Right atrium auricular region (tissue), 2 donors: ENCODE measurements around the gene FAM118A. TPM values are rescaled to one million over a fixed set of nuclear protein-coding genes. Genes with fewer than 3 reads are reported as not detected.
"Not testable (repeated sequence)": the region's sequence is repeated elsewhere in the genome, so short reads cannot be mapped to it uniquely, and the experiment has no call there.

Experiments
- DNase-seq: peaks from one replicate; pipeline ENCODE4 v3.0.0-alpha.2; 2019; ENCODE audit warnings: low spot score
- H3K27ac ChIP-seq, 2 donors: fragments of 200-600 bp; sonication (generic); 1 replicate in 1 of 2; 2 replicates in 1 of 2; pipeline ENCODE4 v1.5.1; 2016 to 2019
- H3K27me3 ChIP-seq, 2 donors: fragments of 200-600 bp; sonication (generic); one replicate each; pipeline versions ENCODE4 v1.5.1 to v1.6.0; 2017 to 2019
- H3K36me3 ChIP-seq: fragments of 200-600 bp; sonication (generic); one replicate; pipeline ENCODE4 v1.5.1; 2016
- H3K4me1 ChIP-seq, 2 donors: fragments of 200-600 bp; sonication (generic); one replicate each; pipeline versions ENCODE4 v1.5.1 to v1.6.0; 2017 to 2019
- H3K4me3 ChIP-seq, 2 donors: fragments of 200-600 bp; sonication (generic); 1 replicate in 1 of 2; 2 replicates in 1 of 2; pipeline ENCODE4 v1.5.1; 2017 to 2019; ENCODE audit warnings: mild to moderate bottlenecking in 1 of 2, moderate library complexity in 1 of 2
- H3K9me3 ChIP-seq, 2 donors: fragments of 200-600 bp; sonication (generic); one replicate each; pipeline ENCODE4 v1.5.1; 2019
- total RNA-seq, 2 donors: library from RNA; depleted of rRNA; stranded (reverse); fragments of >200 nt; gene quantifications; one replicate each; pipeline ENCODE4 v1.1.0, GENCODE V29; 2016
- TF ChIP-seq, protein P1 (sequence below), 2 donors: fragments of 200-600 bp; sonication (generic); IDR thresholded peaks; one replicate each; pipeline ENCODE4 v1.5.1; 2019; ENCODE audit warnings: antibody characterized with exemption in 2 of 2

The FAM118A gene
- total RNA-seq, 2 donors from 2014 or later, result 11.6 to 12.4 TPM

DNA sequence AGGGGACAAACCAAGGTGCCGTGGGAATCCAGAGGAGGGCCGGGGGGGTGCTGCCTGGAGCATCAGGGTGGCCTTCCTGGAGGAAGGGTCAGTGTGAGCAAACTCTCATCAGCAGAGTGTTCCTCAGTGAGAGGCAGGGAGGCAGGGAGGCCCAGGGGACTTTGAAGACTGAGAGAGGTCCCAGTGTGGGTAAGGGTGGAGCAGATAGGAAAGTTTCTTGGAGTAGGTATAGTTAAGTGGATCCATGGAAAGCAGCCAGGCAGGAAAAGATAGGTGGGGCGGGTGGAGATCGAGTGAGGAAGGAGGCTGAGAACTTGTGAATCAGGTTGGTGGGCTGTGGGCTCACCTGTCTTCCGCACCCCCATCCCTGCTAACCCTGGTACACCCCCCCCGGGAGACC is 15.7 kb upstream of the FAM118A start:
- TF ChIP-seq, protein P1, sequence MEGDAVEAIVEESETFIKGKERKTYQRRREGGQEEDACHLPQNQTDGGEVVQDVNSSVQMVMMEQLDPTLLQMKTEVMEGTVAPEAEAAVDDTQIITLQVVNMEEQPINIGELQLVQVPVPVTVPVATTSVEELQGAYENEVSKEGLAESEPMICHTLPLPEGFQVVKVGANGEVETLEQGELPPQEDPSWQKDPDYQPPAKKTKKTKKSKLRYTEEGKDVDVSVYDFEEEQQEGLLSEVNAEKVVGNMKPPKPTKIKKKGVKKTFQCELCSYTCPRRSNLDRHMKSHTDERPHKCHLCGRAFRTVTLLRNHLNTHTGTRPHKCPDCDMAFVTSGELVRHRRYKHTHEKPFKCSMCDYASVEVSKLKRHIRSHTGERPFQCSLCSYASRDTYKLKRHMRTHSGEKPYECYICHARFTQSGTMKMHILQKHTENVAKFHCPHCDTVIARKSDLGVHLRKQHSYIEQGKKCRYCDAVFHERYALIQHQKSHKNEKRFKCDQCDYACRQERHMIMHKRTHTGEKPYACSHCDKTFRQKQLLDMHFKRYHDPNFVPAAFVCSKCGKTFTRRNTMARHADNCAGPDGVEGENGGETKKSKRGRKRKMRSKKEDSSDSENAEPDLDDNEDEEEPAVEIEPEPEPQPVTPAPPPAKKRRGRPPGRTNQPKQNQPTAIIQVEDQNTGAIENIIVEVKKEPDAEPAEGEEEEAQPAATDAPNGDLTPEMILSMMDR (IDR thresholded peaks at IDR 0.05), result no peak
- H3K4me3 ChIP-seq, result no peak overlapping the region
- DNase-seq, result no peak
- no peaks in the 10 kb centered on the region for H3K27me3 ChIP-seq
- H3K36me3 ChIP-seq, result no peaks in the 10 kb centered on the region
- H3K4me1 ChIP-seq, result no peaks in the 10 kb centered on the region
- no peaks in the 10 kb centered on the region for H3K9me3 ChIP-seq
- H3K27ac ChIP-seq, result no peak overlapping the region

DNA sequence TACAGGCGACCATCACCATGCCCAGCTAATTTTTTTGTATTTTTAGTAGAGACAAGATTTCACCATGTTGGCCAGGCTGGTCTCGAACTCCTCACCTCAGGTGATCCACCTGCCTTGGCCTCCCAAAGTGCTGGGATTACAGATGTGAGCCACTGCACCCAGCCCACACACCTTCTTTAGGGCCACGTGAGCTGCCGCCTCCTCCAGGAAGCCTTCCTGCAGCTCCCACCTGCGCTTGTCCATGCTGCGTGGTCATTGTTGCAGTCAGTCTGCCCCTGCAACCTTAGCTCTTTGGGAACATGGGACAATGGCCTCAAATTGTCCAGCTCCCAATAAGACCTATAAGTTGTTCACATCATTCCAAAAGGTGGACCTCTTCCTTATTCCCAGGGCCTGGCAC is 14.7 kb upstream of the FAM118A start:
- not testable (repeated sequence) for H3K36me3 ChIP-seq, H3K27ac ChIP-seq, H3K9me3 ChIP-seq, H3K4me3 ChIP-seq, DNase-seq, H3K27me3 ChIP-seq, H3K4me1 ChIP-seq

DNA sequence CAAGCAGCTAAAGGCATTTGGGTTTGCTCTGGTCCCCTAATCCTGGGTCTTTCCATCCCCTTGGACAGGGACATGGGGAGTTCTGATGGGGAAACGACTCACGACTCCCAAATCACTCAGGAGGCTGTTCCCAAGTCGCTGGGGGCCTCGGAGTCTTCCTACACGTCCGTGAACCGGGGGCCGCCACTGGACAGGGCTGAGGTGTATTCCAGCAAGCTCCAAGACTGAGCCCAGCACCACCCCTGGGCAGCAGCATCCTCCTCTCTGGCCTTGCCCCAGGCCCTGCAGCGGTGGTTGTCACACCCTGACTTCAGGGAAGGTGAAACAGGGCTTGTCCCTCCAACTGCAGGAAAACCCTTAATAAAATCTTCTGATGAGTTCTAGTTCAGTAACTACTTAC is 14.2 kb upstream of the FAM118A start:
- H3K4me3 ChIP-seq, result no peak overlapping the region
- no peak overlapping the region for H3K27ac ChIP-seq
- no peak for DNase-seq
- H3K9me3 ChIP-seq, result no peaks in the 10 kb centered on the region
- H3K27me3 ChIP-seq, result no peaks in the 10 kb centered on the region
- H3K36me3 ChIP-seq, result no peaks in the 10 kb centered on the region
- no peaks in the 10 kb centered on the region for H3K4me1 ChIP-seq
- TF ChIP-seq, protein P1 (IDR thresholded peaks at IDR 0.05), result no peak

DNA sequence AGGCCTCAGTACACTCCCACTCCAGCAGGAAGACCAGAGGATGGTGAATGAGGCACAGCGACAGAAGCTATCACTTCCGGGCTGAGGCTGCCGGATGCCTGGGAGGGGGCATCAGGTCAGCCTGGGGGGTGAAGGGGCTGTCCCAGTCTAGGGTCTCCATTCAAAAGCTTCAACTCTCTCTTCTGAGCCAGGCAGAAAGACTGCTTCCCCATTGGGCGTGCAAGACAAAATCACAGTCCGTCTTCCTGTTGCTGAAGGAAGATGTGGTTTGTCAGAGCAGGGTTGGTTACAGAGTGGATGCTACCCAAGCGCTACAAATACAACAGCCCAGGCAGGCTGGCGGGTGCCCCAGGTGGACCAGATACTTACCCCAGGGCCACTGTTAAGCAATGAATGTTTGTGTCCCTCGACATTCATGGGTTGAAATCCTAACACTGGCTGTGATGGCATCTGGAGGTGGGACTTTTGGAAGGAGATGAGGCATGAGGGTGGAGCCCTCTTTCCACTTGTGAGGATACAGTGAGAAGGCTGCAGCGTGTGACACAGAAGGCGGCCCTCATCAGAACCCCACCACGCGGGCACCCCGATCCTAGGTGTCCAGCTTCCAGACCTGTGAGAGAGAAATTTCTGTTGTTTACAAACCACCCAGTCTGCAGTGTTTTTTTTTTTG is 13.0 kb upstream of the FAM118A start:
- Histone ChIP-seq H3K27ac (no peak overlapping the region), H3K4me3 (no peak overlapping the region), H3K4me1 (no peaks in the 10 kb centered on the region), H3K36me3 (no peaks in the 10 kb centered on the region), H3K9me3 (no peaks in the 10 kb centered on the region), H3K27me3 (no peaks in the 10 kb centered on the region)
- TF ChIP-seq, protein P1 (IDR thresholded peaks at IDR 0.05), result no peak
- no peak for DNase-seq

DNA sequence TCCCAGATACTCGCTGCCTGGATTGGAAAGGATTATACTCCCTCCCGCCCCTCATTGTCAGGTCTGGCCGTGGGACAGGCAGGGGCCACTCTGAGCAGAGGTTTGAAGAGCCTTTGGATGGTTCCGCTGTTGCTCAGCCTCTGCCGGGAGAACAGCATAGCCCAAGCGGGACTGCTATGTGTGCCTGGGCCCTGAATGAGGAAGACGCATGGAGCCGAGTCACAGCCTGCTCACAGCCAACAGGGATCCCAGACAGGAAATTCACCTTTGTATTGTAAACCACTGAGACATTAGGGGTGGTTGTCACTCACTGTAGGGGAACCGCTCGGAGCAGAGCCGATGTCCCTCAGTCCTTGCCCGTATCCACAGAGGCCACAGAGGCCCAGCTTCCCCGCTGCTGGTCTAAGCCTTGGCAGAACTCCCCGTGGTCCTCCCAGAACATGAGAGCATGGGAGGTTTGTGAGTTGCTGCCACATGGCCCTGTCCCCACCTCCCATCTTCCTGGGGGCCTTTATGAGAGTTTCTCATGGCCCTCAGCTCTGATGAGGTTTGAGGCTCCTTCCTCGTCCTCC is 10.7 kb upstream of the FAM118A start:
- Histone ChIP-seq H3K9me3 (no peaks in the 10 kb centered on the region), H3K27ac (no peak overlapping the region), H3K4me1 (no peaks in the 10 kb centered on the region), H3K36me3 (no peaks in the 10 kb centered on the region), H3K4me3 (no peak overlapping the region), H3K27me3 (no peaks in the 10 kb centered on the region)
- no peak for DNase-seq
- TF ChIP-seq, protein P1 (IDR thresholded peaks at IDR 0.05), result no peak

DNA sequence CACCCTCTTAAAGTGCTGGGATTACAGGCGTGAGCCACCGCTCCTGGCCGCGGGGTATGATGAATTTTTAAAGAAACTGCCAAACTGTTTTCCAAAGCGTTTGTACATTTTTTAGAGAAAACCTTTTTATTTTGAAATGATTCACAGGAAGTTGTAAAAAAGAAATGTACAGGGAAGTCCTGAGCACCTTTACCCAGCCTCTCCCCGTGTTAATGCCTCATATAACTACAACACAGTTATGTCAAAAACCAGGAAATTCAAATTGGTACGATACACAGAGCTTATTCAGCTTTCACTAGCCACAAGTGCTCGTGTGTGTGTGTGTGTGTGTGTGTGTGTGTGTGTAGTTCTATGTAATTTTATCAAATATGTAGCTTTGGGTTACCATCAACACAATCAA is 7.0 kb upstream of the FAM118A start:
- H3K27ac ChIP-seq, result no peak overlapping the region
- DNase-seq, result no peak
- no peaks in the 10 kb centered on the region for H3K9me3 ChIP-seq
- no peaks in the 10 kb centered on the region for H3K27me3 ChIP-seq
- TF ChIP-seq, protein P1 (IDR thresholded peaks at IDR 0.05), result no peak
- no peaks in the 10 kb centered on the region for H3K36me3 ChIP-seq
- H3K4me1 ChIP-seq, result no peaks in the 10 kb centered on the region
- no peak overlapping the region for H3K4me3 ChIP-seq
